ENCODE results near the gene SF3B2.

SF3B2 gene

DNA sequence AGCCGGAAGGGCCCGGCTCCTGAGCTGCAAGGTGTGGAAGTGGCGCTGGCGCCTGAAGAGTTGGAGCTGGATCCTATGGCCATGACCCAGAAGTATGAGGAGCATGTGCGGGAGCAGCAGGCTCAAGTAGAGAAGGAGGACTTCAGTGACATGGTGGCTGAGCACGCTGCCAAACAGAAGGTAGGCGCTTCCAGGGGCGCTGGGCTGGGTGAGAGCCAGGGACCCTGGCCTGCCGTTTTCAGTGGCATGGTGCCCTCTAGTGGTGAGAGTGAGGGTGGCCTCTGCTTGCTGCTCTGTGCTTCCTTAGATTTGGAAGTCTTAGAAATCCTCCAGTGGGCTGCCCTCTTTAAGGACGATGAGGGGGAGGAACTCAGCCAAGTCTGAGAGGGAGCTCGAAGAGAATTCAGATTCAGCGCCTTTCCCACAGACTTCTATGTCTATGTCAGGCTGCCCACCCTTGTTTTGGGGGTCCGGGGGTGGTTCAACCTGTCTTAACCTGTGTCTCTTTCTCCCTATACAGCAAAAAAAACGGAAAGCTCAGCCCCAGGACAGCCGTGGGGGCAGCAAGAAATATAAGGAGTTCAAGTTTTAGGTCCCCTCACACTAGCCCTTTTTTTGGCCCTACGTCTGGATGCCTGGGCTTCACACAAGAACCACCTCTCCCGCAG lies 16.1 kb downstream of the SF3B2 start:
- peak; percentile 69 for ATAC-seq
- TF ChIP-seq, protein P1, sequence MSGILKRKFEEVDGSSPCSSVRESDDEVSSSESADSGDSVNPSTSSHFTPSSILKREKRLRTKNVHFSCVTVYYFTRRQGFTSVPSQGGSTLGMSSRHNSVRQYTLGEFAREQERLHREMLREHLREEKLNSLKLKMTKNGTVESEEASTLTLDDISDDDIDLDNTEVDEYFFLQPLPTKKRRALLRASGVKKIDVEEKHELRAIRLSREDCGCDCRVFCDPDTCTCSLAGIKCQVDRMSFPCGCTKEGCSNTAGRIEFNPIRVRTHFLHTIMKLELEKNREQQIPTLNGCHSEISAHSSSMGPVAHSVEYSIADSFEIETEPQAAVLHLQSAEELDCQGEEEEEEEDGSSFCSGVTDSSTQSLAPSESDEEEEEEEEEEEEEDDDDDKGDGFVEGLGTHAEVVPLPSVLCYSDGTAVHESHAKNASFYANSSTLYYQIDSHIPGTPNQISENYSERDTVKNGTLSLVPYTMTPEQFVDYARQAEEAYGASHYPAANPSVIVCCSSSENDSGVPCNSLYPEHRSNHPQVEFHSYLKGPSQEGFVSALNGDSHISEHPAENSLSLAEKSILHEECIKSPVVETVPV (CRISPR knock-in tag; IDR thresholded peaks at IDR 0.05) = no peak
- TF ChIP-seq ZFP3 (CRISPR knock-in tag; IDR thresholded peaks at IDR 0.05) (no peak), CSDC2 (CRISPR knock-in tag; IDR thresholded peaks at IDR 0.05) (no peak), GLIS3 (CRISPR knock-in tag; IDR thresholded peaks at IDR 0.05) (no peak), SNAI2 (CRISPR knock-in tag; IDR thresholded peaks at IDR 0.05) (no peak)

DNA sequence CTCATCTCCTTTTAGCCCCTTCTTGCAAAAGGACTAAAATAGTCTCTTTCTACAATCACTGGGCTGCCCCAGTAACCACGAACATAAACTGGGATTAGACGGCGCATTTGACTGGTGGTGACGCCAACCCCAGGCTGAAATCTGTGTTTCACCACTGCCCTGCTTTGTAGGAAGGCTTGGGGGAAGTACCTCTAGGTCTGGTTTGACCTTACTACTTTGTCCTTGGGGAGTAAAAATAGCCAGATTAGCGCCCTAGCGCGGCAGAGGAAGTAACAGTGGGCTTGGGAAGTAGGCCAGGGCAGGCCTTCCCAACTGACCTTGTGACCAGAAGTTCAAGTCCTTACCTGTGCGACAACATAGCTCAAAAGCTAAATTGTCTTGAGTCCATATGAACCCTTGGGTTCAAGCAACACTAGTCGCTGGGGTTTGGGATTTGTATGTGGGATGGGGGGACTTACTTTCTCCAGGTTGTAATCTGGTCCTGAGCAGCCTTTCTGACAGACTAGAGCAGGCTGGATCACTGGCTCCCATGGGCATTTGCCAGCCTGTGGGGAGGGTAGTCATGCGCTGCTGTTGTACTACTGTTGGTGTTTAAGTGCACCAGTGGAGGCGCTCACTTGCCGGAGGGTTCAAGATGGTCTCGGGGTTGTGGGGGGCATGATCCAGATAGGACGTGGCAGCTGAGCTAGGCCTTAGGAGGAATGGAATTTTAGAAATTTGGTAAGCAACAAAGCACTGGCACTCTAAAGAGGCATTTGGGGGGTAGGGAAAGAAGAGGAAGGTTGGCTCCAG lies 17.0 kb downstream of the SF3B2 start:
- TF ChIP-seq, protein P2, sequence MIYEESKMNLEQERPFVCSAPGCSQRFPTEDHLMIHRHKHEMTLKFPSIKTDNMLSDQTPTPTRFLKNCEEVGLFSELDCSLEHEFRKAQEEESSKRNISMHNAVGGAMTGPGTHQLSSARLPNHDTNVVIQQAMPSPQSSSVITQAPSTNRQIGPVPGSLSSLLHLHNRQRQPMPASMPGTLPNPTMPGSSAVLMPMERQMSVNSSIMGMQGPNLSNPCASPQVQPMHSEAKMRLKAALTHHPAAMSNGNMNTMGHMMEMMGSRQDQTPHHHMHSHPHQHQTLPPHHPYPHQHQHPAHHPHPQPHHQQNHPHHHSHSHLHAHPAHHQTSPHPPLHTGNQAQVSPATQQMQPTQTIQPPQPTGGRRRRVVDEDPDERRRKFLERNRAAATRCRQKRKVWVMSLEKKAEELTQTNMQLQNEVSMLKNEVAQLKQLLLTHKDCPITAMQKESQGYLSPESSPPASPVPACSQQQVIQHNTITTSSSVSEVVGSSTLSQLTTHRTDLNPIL (CRISPR knock-in tag; IDR thresholded peaks at IDR 0.05; ENCODE audit: low read depth) = no peak
- TF ChIP-seq ISL1 (CRISPR knock-in tag; IDR thresholded peaks at IDR 0.05) = 0 out of 2 replicates have a peak, but pooled peaks have one; percentile 8
- peak; percentile 62 for ATAC-seq

DNA sequence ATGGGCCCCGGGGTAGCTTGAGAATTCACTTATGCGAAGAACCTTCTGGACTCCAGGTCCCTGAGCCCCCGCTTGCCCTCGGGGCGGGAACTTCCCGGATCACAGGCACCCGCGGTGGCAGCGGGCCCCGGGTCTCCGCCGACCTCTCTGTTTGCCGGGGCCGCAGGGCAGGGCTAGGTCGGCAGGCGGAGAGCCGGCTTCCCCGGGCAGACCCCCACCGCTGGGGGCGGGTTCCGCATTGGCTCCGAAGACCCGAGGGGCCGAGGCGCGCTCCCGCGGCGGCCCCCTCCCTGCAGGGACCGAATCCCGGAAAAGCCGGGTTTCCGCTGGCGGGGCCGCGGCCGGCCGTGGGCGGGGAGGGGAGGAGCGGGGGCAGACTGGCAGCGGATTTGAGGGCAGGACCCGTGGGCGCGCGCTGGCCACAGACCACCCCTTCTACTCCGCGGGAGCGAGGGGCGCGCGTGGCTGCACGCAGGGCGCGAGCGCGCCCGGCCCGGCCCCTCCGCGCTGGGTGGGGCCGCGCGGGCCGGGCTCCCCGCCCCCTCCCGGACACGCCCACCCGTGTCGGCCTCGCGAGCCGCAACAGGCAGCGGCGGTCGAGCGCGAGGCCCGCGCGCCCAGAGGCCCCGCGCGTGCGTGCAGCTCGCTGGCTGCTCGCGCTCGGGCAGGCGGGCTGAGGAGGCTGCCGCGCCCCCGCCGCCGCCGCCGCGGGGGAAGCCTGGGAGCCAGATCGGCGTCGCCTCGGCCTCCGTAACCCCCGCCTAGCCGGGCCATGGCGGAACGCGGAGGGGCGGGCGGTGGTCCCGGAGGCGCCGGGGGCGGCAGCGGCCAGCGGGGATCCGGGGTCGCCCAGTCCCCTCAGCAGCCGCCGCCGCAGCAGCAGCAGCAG lies 17.8 kb downstream of the SF3B2 start, which contains the start of gene PACS1:
Gene PACS1 (plus strand): TSS at position 558 of the 889 bp plus-strand sequence. CDS start 215 bp downstream, at position 773.
- peak; percentile 60 for ATAC-seq
- TF ChIP-seq TCF4 (CRISPR knock-in tag; IDR thresholded peaks at IDR 0.05; ENCODE audit: borderline replicate concordance) = no peak
- TF ChIP-seq, protein P3, sequence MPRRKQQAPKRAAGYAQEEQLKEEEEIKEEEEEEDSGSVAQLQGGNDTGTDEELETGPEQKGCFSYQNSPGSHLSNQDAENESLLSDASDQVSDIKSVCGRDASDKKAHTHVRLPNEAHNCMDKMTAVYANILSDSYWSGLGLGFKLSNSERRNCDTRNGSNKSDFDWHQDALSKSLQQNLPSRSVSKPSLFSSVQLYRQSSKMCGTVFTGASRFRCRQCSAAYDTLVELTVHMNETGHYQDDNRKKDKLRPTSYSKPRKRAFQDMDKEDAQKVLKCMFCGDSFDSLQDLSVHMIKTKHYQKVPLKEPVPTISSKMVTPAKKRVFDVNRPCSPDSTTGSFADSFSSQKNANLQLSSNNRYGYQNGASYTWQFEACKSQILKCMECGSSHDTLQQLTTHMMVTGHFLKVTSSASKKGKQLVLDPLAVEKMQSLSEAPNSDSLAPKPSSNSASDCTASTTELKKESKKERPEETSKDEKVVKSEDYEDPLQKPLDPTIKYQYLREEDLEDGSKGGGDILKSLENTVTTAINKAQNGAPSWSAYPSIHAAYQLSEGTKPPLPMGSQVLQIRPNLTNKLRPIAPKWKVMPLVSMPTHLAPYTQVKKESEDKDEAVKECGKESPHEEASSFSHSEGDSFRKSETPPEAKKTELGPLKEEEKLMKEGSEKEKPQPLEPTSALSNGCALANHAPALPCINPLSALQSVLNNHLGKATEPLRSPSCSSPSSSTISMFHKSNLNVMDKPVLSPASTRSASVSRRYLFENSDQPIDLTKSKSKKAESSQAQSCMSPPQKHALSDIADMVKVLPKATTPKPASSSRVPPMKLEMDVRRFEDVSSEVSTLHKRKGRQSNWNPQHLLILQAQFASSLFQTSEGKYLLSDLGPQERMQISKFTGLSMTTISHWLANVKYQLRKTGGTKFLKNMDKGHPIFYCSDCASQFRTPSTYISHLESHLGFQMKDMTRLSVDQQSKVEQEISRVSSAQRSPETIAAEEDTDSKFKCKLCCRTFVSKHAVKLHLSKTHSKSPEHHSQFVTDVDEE (CRISPR knock-in tag; IDR thresholded peaks at IDR 0.05) = no peak
- peak; percentile 37; the same call in 1 of the 2 replicates for TF ChIP-seq SNAI2 (CRISPR knock-in tag; IDR thresholded peaks at IDR 0.05)
- TF ChIP-seq, protein P4, sequence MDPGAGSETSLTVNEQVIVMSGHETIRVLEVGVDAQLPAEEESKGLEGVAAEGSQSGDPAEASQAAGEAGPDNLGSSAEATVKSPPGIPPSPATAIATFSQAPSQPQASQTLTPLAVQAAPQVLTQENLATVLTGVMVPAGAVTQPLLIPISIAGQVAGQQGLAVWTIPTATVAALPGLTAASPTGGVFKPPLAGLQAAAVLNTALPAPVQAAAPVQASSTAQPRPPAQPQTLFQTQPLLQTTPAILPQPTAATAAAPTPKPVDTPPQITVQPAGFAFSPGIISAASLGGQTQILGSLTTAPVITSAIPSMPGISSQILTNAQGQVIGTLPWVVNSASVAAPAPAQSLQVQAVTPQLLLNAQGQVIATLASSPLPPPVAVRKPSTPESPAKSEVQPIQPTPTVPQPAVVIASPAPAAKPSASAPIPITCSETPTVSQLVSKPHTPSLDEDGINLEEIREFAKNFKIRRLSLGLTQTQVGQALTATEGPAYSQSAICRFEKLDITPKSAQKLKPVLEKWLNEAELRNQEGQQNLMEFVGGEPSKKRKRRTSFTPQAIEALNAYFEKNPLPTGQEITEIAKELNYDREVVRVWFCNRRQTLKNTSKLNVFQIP (CRISPR knock-in tag; IDR thresholded peaks at IDR 0.05; ENCODE audit: borderline replicate concordance, low read depth) = no peak
- TF ChIP-seq, protein P1 (CRISPR knock-in tag; IDR thresholded peaks at IDR 0.05) = no peak
- TF ChIP-seq ISL1 (CRISPR knock-in tag; IDR thresholded peaks at IDR 0.05) = no peak
- peak; percentile 57; the same call in 1 of the 2 replicates for TF ChIP-seq GLIS3 (CRISPR knock-in tag; IDR thresholded peaks at IDR 0.05)
- no peak for TF ChIP-seq ZC3H10 (CRISPR knock-in tag; IDR thresholded peaks at IDR 0.05)
- no peak for TF ChIP-seq ZNF8 (CRISPR knock-in tag; IDR thresholded peaks at IDR 0.05)
- TF ChIP-seq RARB (CRISPR knock-in tag; IDR thresholded peaks at IDR 0.05) = no peak
- no peak for TF ChIP-seq PPARA (CRISPR knock-in tag; IDR thresholded peaks at IDR 0.05; ENCODE audit: borderline replicate concordance)
- TF ChIP-seq CSDC2 (CRISPR knock-in tag; IDR thresholded peaks at IDR 0.05) = 0 out of 2 replicates have a peak, but pooled peaks have one; percentile 30
- TF ChIP-seq, protein P2 (CRISPR knock-in tag; IDR thresholded peaks at IDR 0.05; ENCODE audit: low read depth) = no peak
- TF ChIP-seq ZNF565 (CRISPR knock-in tag; conservative IDR thresholded peaks at IDR 0.05; ENCODE audit: low read depth) = no peak
- TF ChIP-seq ZNF70 (CRISPR knock-in tag; IDR thresholded peaks at IDR 0.05) = no peak
- no peak for TF ChIP-seq TOX (CRISPR knock-in tag; IDR thresholded peaks at IDR 0.05; ENCODE audit: borderline replicate concordance)
- TF ChIP-seq ZFP3 (CRISPR knock-in tag; IDR thresholded peaks at IDR 0.05) = no peak; the same call in 1 of the 2 replicates
- no peak for TF ChIP-seq ARNTL (CRISPR knock-in tag; IDR thresholded peaks at IDR 0.05; ENCODE audit: borderline replicate concordance, low read depth)
- TF ChIP-seq OSR1 (CRISPR knock-in tag; IDR thresholded peaks at IDR 0.05) = no peak
- no peak for TF ChIP-seq ZFP30 (CRISPR knock-in tag; IDR thresholded peaks at IDR 0.05)
- no peak for TF ChIP-seq BACH2 (CRISPR knock-in tag; IDR thresholded peaks at IDR 0.05; ENCODE audit: borderline replicate concordance)
- peak; percentile 75; the same call in 1 of the 2 replicates for TF ChIP-seq ESRRG (CRISPR knock-in tag; IDR thresholded peaks at IDR 0.05)
